ENCODE results near the gene TIAM1. TPM values are rescaled to one million over a fixed set of nuclear protein-coding genes. Genes with fewer than 3 reads are reported as not detected.

The TIAM1 gene
- total RNA-seq (10 to 100 TPM in 3 of 7 donors, 1 to 10 TPM in 4; 3.6 to 26.7 (median 7.1) TPM), polyA plus RNA-seq (10 to 100 TPM in 1 of 2 donors, 1 to 10 TPM in 1; 5.8 to 10.5 TPM)
- long read RNA-seq, donor 1, partial matches to known transcripts: 3 of 6 reads
- long read RNA-seq, donor 1, other reads (novel, unspliced or antisense): 3 of 6 reads
- long read RNA-seq, donor 2: 0 reads
- long read RNA-seq, donor 3, full-length matches to known transcripts: 2 of 7 reads
- long read RNA-seq, donor 3, partial matches to known transcripts: 3 of 7 reads
- long read RNA-seq, donor 3, other reads (novel, unspliced or antisense): 2 of 7 reads

- Histone ChIP-seq H3K27ac (no peak within 1 kb of the TSS), H3K4me1 (ENCODE audit: insufficient read depth) (peaks cover 3% of the 10 kb centered on the region), H3K4me3 (no peak within 1 kb of the TSS), H3K36me3 (no peaks in the 10 kb centered on the region), H3K27me3 (no peaks in the 10 kb centered on the region), H3K9me3 (no peaks in the 10 kb centered on the region)
- intact Hi-C loops (cut with DNase I): no loop called here
- 1% methylated on average over 49 of the region's 49 CpGs for WGBS, 3 donors
- DNase-seq: no peak
- no peak for TF ChIP-seq POLR2A (IDR thresholded peaks at IDR 0.05)
- no peak for TF ChIP-seq EP300 (IDR thresholded peaks at IDR 0.05)
- no peak for TF ChIP-seq CTCF (IDR thresholded peaks at IDR 0.05)
Measured at GRCh38 chr21:31343680-31344480, at the start of gene TIAM1. Gene TIAM1 (minus strand): TSS chr21:31344261. CDS start chr21:31266972, 77,289 bp downstream.

- no peak for DNase-seq
- WGBS, 3 donors: 84 to 90% (median 90%) methylated on average over 20 of the region's 20 CpGs
- H3K36me3 ChIP-seq: no peaks in the 10 kb centered on the region
- no peak overlapping the region for H3K4me3 ChIP-seq
- no peak overlapping the region for H3K27ac ChIP-seq
- no peak for TF ChIP-seq POLR2A (IDR thresholded peaks at IDR 0.05)
- no peak for TF ChIP-seq EP300 (IDR thresholded peaks at IDR 0.05)
- TF ChIP-seq CTCF (IDR thresholded peaks at IDR 0.05): no peak
- intact Hi-C loops (cut with DNase I): no loop called here
- H3K27me3 ChIP-seq: no peaks in the 10 kb centered on the region
- no peaks in the 10 kb centered on the region for H3K9me3 ChIP-seq
- H3K4me1 ChIP-seq (ENCODE audit: insufficient read depth): no peaks in the 10 kb centered on the region
Measured at GRCh38 chr21:31387560-31388186, 43.6 kb upstream of the TIAM1 start.

GRCh38 chr21:31386006-31386405 lies 41.9 kb upstream of the TIAM1 start:
- intact Hi-C loops (cut with DNase I): no loop called here
- Histone ChIP-seq H3K9me3 (no peaks in the 10 kb centered on the region), H3K36me3 (no peaks in the 10 kb centered on the region), H3K4me3 (no peak overlapping the region), H3K4me1 (ENCODE audit: insufficient read depth) (no peaks in the 10 kb centered on the region), H3K27me3 (no peaks in the 10 kb centered on the region), H3K27ac (no peak overlapping the region)
- no peak for DNase-seq
- no peak for TF ChIP-seq CTCF (IDR thresholded peaks at IDR 0.05)
- no peak for TF ChIP-seq EP300 (IDR thresholded peaks at IDR 0.05)
- no peak for TF ChIP-seq POLR2A (IDR thresholded peaks at IDR 0.05)
- 62 to 75% (median 62%) methylated on average over 5 of the region's 5 CpGs for WGBS, 3 donors

DNA sequence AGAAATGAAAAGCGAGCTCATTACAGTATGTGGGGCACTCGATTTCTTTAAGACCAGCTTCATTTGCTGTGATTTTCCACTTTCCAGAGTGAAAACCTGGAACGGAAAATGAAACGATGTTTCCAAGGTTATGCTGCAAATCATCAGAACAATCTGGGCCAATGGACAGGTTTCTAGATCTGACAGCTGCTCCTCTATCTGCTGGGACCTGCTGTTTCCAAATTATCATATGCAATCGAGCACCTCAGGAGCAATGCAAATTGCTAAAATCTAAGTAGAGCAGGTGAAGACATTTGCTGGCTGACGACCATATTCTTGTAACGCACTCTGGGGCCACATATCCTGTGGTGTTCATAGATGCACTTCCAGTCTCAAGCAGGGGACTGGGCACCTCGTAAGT lies 39.7 kb upstream of the TIAM1 start:
- no peaks in the 10 kb centered on the region for H3K27me3 ChIP-seq
- TF ChIP-seq CTCF (IDR thresholded peaks at IDR 0.05): no peak
- TF ChIP-seq POLR2A (IDR thresholded peaks at IDR 0.05): no peak
- TF ChIP-seq EP300 (IDR thresholded peaks at IDR 0.05): no peak
- H3K27ac ChIP-seq: no peak overlapping the region
- 88 to 89% (median 89%) methylated on average over 8 of the region's 8 CpGs for WGBS, 3 donors
- no peaks in the 10 kb centered on the region for H3K9me3 ChIP-seq
- H3K36me3 ChIP-seq: no peaks in the 10 kb centered on the region
- no peak for DNase-seq
- no peak overlapping the region for H3K4me3 ChIP-seq
- intact Hi-C loops (cut with DNase I): no loop called here
- H3K4me1 ChIP-seq (ENCODE audit: insufficient read depth): no peaks in the 10 kb centered on the region
